Kidney (tissue), 14 donors: ENCODE measurements around the gene CCDC174. TPM values are rescaled to one million over a fixed set of nuclear protein-coding genes. Genes with fewer than 3 reads are reported as not detected.
A peak's percentile ranks its signal among the peaks of the same experiment; 100 is the strongest.

Experiments used
- DNase-seq, 5 donors: peaks; one replicate each; pipeline ENCODE4 v3.0.0-alpha.2; 2013 to 2020
- FAIRE-seq: peaks from 2 replicates; lab custom pipeline; 2012; peaks lifted over from hg19 to GRCh38; lab: Jason Lieb, UNC
- H3K27ac ChIP-seq, 2 donors: one replicate each; pipeline ENCODE4 v1.7.0; 2013; ENCODE audit warnings: low read depth in 2 of 2, low read length in 2 of 2, inconsistent platforms in 1 of 2
- H3K27me3 ChIP-seq: one replicate; pipeline ENCODE4 v1.7.1; 2013; ENCODE audit warnings: low read length, inconsistent platforms; ENCODE audit not compliant: control insufficient read depth, insufficient read depth
- H3K36me3 ChIP-seq, 3 donors: one replicate each; pipeline versions ENCODE4 v1.7.0 to v1.7.1; 2013; ENCODE audit warnings: low read length in 3 of 3, control low read depth in 1 of 3, inconsistent platforms in 1 of 3; ENCODE audit not compliant: insufficient read depth in 3 of 3, control insufficient read depth in 2 of 3
- H3K4me1 ChIP-seq, 3 donors: one replicate each; pipeline versions ENCODE4 v1.7.0 to v1.7.1; 2013; ENCODE audit warnings: low read length in 3 of 3, inconsistent platforms in 1 of 3, low read depth in 1 of 3; ENCODE audit not compliant: control insufficient read depth in 2 of 3, insufficient read depth in 2 of 3
- H3K4me3 ChIP-seq, 3 donors: one replicate each; pipeline versions ENCODE4 v1.7.0 to v1.8.1; 2013; ENCODE audit warnings: low read length in 3 of 3, control low read depth in 1 of 3, inconsistent platforms in 1 of 3
- H3K9ac ChIP-seq, 3 donors: one replicate each; pipeline versions ENCODE4 v1.7.0 to v1.7.1; 2013; ENCODE audit warnings: low read length in 3 of 3, control low read depth in 1 of 3, inconsistent platforms in 1 of 3
- H3K9me3 ChIP-seq, 3 donors: one replicate each; pipeline versions ENCODE4 v1.7.0 to v1.7.1; 2013; ENCODE audit warnings: low read length in 3 of 3, control low read depth in 1 of 3, inconsistent platforms in 1 of 3; ENCODE audit not compliant: control insufficient read depth in 2 of 3, insufficient read depth in 1 of 3
- CTCF ChIP-seq: IDR thresholded peaks from 3 replicates; pipeline ENCODE4 v1.5.1; 2012; ENCODE audit warnings: mild to moderate bottlenecking, moderate library complexity, borderline replicate concordance; ENCODE audit not compliant: insufficient read depth; ENCODE audit errors: extremely low read depth
- intact Hi-C: fragments of 100-400 bp; cut with DNase I; formaldehyde crosslinking; loops from one replicate; pipeline ENCODE4 v1.11.1; 2022
- polyA plus RNA-seq: library from polyadenylated mRNA; stranded (reverse); fragments of 350-450 nt; fragmentation: Illumina TruSeq; extraction: RNeasy Lipid Tissue Mini Kit (QIAGEN cat#74804); gene quantifications from one replicate; pipeline ENCODE4 v1.2.3, GENCODE V29; 2014; ENCODE audit warnings: low read depth, low replicate concordance; ENCODE audit not compliant: insufficient read depth
- total RNA-seq: library from RNA; stranded (reverse); fragmentation: NEBNext Ultra II Directional; extraction: Animal tissue kit (Norgen Biotek cat#: 25700); gene quantifications from one replicate; pipeline ENCODE4 v1.2.1, GENCODE V29; 2021
- donor health status: control.
- donor health status: control.
- donor health status: control.
- donor health status: control.
- donor health status: control.
- donor health status: DM: yes; HTN: yes; CAD: no.
- donor health status: Normal renal cell carcinoma (clear cell type).

The CCDC174 gene
- total and polyA plus RNA-seq, 2 donors from 2014 or later = 21.9 to 24.7 TPM

GRCh38 chr3:14646589-14647413 is 4.8 kb upstream of the CCDC174 start:
- Histone ChIP-seq H3K4me1 (peaks cover 12 to 34% (median 12%) of the 10 kb centered on the region in 3 donors), H3K27ac (no peak overlapping the region), H3K27me3 (no peaks in the 10 kb centered on the region), H3K4me3 (no peak overlapping the region), H3K36me3 (no peaks in the 10 kb centered on the region), H3K9ac (no peak overlapping the region), H3K9me3 (no peaks in the 10 kb centered on the region)
- no peak for TF ChIP-seq CTCF
- no peak for FAIRE-seq
- DNase-seq = no peak
- intact Hi-C loops = no loop called here

GRCh38 chr3:14647976-14648955 is 3.3 kb upstream of the CCDC174 start:
- FAIRE-seq (no peak), DNase-seq (peak in 1 of 5 donors; percentile 9)
- Histone ChIP-seq H3K4me3 (peak overlapping the region in 1 of 3 donors; percentile 55), H3K9ac (peak overlapping the region in 2 of 3 donors; percentile 3 to 70), H3K27me3 (no peaks in the 10 kb centered on the region), H3K9me3 (no peaks in the 10 kb centered on the region), H3K36me3 (no peaks in the 10 kb centered on the region), H3K4me1 (peaks cover 12 to 34% (median 12%) of the 10 kb centered on the region in 3 donors), H3K27ac (peak overlapping the region; percentile 92)
- no peak for TF ChIP-seq CTCF
- intact Hi-C loops = no loop called here

DNA sequence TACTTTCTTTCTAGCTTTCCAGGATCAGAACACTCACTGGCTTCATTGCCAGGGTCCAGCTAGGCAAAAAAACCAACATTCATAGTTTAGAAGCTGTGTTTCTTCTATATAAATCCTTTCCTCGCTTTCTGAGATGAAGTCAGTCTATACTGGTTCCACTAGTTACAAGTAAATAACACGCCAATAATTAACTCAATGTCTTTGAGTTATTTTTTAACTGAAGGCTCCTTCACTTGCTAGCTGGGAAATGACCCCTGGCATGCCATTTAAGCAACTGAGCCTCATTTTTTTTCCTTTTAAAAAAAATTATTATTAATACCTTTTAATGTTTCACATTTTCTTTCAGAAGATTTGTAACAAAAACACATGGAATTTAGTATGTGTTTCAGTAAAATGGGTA is 2.1 kb upstream of the CCDC174 start:
- DNase-seq (peak in 2 of 5 donors; percentile 81 to 83), FAIRE-seq (peak; percentile 76)
- no peak for TF ChIP-seq CTCF
- Histone ChIP-seq H3K27me3 (no peaks in the 10 kb centered on the region), H3K4me1 (peaks cover 12 to 45% (median 15%) of the 10 kb centered on the region in 3 donors), H3K9me3 (no peaks in the 10 kb centered on the region), H3K9ac (peak overlapping the region in 1 of 3 donors; percentile 70), H3K4me3 (peak overlapping the region in 2 of 3 donors; percentile 32 to 55), H3K27ac (peak overlapping the region; percentile 92), H3K36me3 (no peaks in the 10 kb centered on the region)
- intact Hi-C loops = no loop called here
